ENCODE measurements around the gene RBP5.
A peak's percentile ranks its signal among the peaks of the same experiment; 100 is the strongest.

Gene RBP5

DNA sequence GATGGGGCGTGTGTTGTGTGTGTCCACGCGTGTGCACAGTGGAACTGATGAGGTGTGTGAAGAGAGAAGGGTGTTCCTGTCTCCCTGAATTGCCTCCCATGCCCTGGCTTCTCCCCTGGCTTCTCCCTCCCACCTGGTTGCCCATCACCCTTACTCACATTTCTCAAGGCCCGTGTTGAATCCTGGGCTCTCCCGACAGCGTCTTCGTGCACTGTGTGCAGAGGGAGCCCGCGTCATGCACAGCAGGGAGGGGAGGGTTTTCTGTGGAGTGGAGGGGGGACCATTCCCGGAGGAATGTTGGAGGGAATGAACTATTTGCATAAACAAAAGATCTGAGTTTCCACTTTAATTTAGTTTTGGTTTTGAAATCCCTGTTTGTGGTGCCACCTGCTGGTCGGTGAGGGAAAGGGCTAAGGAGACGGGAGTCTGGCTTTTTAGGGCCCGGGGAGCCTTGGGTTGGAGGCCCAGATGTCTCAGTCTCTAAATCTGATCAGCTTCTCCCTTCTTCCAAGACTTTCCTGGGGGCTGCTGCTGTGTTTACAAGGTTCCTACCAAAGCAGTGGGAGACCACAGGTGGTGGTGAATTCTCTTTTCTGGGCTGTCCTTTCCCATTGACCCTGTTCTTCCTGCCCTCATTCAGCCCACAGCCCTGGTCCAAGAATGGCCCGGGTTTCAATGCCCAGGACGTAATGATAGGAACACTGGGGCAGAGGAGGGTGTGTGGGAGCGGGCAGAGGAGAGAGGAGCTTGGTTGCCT is 36.3 kb downstream of the RBP5 start, which contains the start of gene C1R (continued):
- TF ChIP-seq ZNF692 (tag by site-specific recombination; IDR thresholded peaks at IDR 0.05) (peak; percentile 94), ZNF341 (tag by site-specific recombination; IDR thresholded peaks at IDR 0.05; ENCODE audit: low read depth) (peak; percentile 61), ZNF10 (tag by site-specific recombination; IDR thresholded peaks at IDR 0.05) (0 out of 2 replicates have a peak, but pooled peaks have one; percentile 14), ZNF239 (tag by site-specific recombination; IDR thresholded peaks at IDR 0.05) (no peak), ZNF146 (tag by site-specific recombination; IDR thresholded peaks at IDR 0.05) (no peak), IKZF3 (tag by site-specific recombination; IDR thresholded peaks at IDR 0.05) (peak; percentile 80), ZNF561 (tag by site-specific recombination; IDR thresholded peaks at IDR 0.05; ENCODE audit: borderline replicate concordance) (no peak; the same call in 1 of the 2 replicates), ZFP69B (tag by site-specific recombination; IDR thresholded peaks at IDR 0.05) (peak; percentile 90), ZNF366 (tag by site-specific recombination; conservative IDR thresholded peaks at IDR 0.05) (peak; percentile 42; the same call in 1 of the 2 replicates), ZNF398 (tag by site-specific recombination; IDR thresholded peaks at IDR 0.05) (peak; percentile 96), ZXDB (tag by site-specific recombination; IDR thresholded peaks at IDR 0.05) (no peak), SP7 (tag by site-specific recombination; IDR thresholded peaks at IDR 0.05) (0 out of 2 replicates have a peak, but pooled peaks have one; percentile 9), ZNF2 (tag by site-specific recombination; IDR thresholded peaks at IDR 0.05) (0 out of 2 replicates have a peak, but pooled peaks have one; percentile 42), SCRT2 (tag by site-specific recombination; IDR thresholded peaks at IDR 0.05) (no peak), ZBTB21 (tag by site-specific recombination; IDR thresholded peaks at IDR 0.05) (no peak), GLIS1 (tag by site-specific recombination; IDR thresholded peaks at IDR 0.05) (peak; percentile 26; the same call in 1 of the 2 replicates), ZNF292 (tag by site-specific recombination; IDR thresholded peaks at IDR 0.05; ENCODE audit: borderline replicate concordance, low read depth) (no peak), CTCF (tag by site-specific recombination; IDR thresholded peaks at IDR 0.05) (peak; percentile 74), ZNF664 (tag by site-specific recombination; IDR thresholded peaks at IDR 0.05) (no peak), ZNF23 (tag by site-specific recombination; IDR thresholded peaks at IDR 0.05; ENCODE audit: borderline replicate concordance) (no peak), ZBTB17 (tag by site-specific recombination; IDR thresholded peaks at IDR 0.05) (peak; percentile 42; the same call in 1 of the 2 replicates), WT1 (tag by site-specific recombination; IDR thresholded peaks at IDR 0.05) (no peak), ZNF132 (tag by site-specific recombination; IDR thresholded peaks at IDR 0.05; ENCODE audit: borderline replicate concordance) (no peak), PATZ1 (tag by site-specific recombination; IDR thresholded peaks at IDR 0.05) (peak; percentile 71)
- TF ChIP-seq, protein P1, sequence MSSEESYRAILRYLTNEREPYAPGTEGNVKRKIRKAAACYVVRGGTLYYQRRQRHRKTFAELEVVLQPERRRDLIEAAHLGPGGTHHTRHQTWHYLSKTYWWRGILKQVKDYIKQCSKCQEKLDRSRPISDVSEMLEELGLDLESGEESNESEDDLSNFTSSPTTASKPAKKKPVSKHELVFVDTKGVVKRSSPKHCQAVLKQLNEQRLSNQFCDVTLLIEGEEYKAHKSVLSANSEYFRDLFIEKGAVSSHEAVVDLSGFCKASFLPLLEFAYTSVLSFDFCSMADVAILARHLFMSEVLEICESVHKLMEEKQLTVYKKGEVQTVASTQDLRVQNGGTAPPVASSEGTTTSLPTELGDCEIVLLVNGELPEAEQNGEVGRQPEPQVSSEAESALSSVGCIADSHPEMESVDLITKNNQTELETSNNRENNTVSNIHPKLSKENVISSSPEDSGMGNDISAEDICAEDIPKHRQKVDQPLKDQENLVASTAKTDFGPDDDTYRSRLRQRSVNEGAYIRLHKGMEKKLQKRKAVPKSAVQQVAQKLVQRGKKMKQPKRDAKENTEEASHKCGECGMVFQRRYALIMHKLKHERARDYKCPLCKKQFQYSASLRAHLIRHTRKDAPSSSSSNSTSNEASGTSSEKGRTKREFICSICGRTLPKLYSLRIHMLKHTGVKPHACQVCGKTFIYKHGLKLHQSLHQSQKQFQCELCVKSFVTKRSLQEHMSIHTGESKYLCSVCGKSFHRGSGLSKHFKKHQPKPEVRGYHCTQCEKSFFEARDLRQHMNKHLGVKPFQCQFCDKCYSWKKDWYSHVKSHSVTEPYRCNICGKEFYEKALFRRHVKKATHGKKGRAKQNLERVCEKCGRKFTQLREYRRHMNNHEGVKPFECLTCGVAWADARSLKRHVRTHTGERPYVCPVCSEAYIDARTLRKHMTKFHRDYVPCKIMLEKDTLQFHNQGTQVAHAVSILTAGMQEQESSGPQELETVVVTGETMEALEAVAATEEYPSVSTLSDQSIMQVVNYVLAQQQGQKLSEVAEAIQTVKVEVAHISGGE (tag by site-specific recombination; conservative IDR thresholded peaks at IDR 0.05; ENCODE audit: low read depth), result no peak
- TF ChIP-seq, protein P2, sequence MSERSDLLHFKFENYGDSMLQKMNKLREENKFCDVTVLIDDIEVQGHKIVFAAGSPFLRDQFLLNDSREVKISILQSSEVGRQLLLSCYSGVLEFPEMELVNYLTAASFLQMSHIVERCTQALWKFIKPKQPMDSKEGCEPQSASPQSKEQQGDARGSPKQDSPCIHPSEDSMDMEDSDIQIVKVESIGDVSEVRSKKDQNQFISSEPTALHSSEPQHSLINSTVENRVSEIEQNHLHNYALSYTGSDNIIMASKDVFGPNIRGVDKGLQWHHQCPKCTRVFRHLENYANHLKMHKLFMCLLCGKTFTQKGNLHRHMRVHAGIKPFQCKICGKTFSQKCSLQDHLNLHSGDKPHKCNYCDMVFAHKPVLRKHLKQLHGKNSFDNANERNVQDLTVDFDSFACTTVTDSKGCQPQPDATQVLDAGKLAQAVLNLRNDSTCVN (tag by site-specific recombination; optimal IDR thresholded peaks at IDR 0.05), result no peak
